K562 (cell line): Measurements from ENCODE around the gene SEC11A. TPM values are rescaled to one million over a fixed set of nuclear protein-coding genes. Genes with fewer than 3 reads are reported as not detected.

Experiments used
- ATAC-seq: fragments of 200-7000 bp; cut with Tn5 transposase; 3 replicates; pipeline ENCODE4 v1.9.1; 2020; ENCODE audit warnings: moderate library complexity
- BruUV-seq: library from RNA; stranded (reverse); fragments of 400-500 nt; replicated peaks from 2 replicates; lab custom pipeline; 2021; lab: Mats Ljungman, UMichigan
- CTCF ChIA-PET: fragments of 300-600 bp; formaldehyde crosslinking; extraction: SDS; loops from one replicate; lab custom pipeline; 2021; ENCODE audit warnings: low intra/inter-chr PET ratio; lab: Yijun Ruan, JAX
- POLR2A ChIA-PET: fragments of 300-600, 350-650 bp; sonication (Branson Sonifier 250); formaldehyde crosslinking; extraction: SDS; loops from one replicate; lab custom pipeline; 2021; ENCODE audit warnings: antibody characterized with exemption, inconsistent platforms; lab: Yijun Ruan, JAX
- DNase-seq, 4 experiments: peaks; one replicate each; pipeline versions ENCODE4 v3.0.0 to v3.0.0-alpha.2; 2011 to 2018; ENCODE audit warnings: low spot score in 3 of 4, mixed read lengths in 3 of 4; ENCODE audit errors: extremely low read depth in 1 of 4
- FAIRE-seq: peaks from 2 replicates; lab custom pipeline; 2011; peaks lifted over from hg19 to GRCh38; lab: Jason Lieb, UNC
- H2AFZ ChIP-seq: 2 replicates; pipeline ENCODE4 v1.6.0; 2011; ENCODE audit warnings: low read depth, low read length, control low read depth, inconsistent platforms
- H3K27ac ChIP-seq: fragments of 200-600 bp; 3 replicates; pipeline ENCODE4 v1.8.0; 2011; ENCODE audit warnings: low read depth, mild to moderate bottlenecking, control low read depth, inconsistent platforms, low read length, moderate library complexity, mixed read lengths; ENCODE audit errors: extremely low read depth
- H3K27me3 ChIP-seq, 2 experiments: fragments of 300-600 bp in 1 of 2; 2 replicates in 1 of 2; 3 replicates in 1 of 2; pipeline versions ENCODE4 v1.6.0 to v1.8.0; 2011; ENCODE audit warnings: inconsistent platforms in 2 of 2, low read length in 2 of 2, mild to moderate bottlenecking in 1 of 2, mixed read lengths in 1 of 2, moderate library complexity in 1 of 2; ENCODE audit not compliant: control insufficient read depth in 2 of 2, insufficient read depth in 2 of 2
- H3K36me3 ChIP-seq: fragments of 300-600 bp; 3 replicates; pipeline ENCODE4 v1.8.0; 2011; ENCODE audit warnings: mild to moderate bottlenecking, low read length, inconsistent platforms; ENCODE audit not compliant: control insufficient read depth, insufficient read depth
- H3K4me1 ChIP-seq, 2 experiments: fragments of 200-600 bp in 1 of 2; replicated peaks in 1 of 2; 2 replicates in 1 of 2; 3 replicates in 1 of 2; pipeline versions ENCODE4 v1.5.1 to v1.8.0; 2011; ENCODE audit warnings: inconsistent platforms in 2 of 2, low read length in 2 of 2, mild to moderate bottlenecking in 1 of 2, mixed read lengths in 1 of 2, moderate library complexity in 1 of 2; ENCODE audit not compliant: control insufficient read depth in 2 of 2, insufficient read depth in 2 of 2
- H3K4me2 ChIP-seq: 2 replicates; pipeline ENCODE4 v1.6.1; 2011; ENCODE audit warnings: low read length, control low read depth, inconsistent platforms, mixed read lengths; ENCODE audit not compliant: insufficient read depth
- H3K4me3 ChIP-seq: fragments of 200-600 bp; sonication (generic), shearing (Covaris generic); 2 replicates; pipeline ENCODE4 v1.5.1; 2016; ENCODE audit warnings: control low read depth, inconsistent platforms
- H3K79me2 ChIP-seq: fragments of 200-600 bp; 3 replicates; pipeline ENCODE4 v1.8.0; 2011; ENCODE audit warnings: low read length, inconsistent platforms; ENCODE audit not compliant: control insufficient read depth, insufficient read depth
- H3K9ac ChIP-seq, 2 experiments: 2 replicates each; pipeline versions ENCODE4 v1.6.0 to v1.6.1; 2011; ENCODE audit warnings: low read depth in 2 of 2, low read length in 2 of 2, control low read depth in 1 of 2, inconsistent platforms in 1 of 2, mild to moderate bottlenecking in 1 of 2, mixed read lengths in 1 of 2; ENCODE audit not compliant: insufficient read depth in 1 of 2
- H3K9me1 ChIP-seq: one replicate; pipeline ENCODE4 v1.6.0; 2011; ENCODE audit warnings: inconsistent platforms, mild to moderate bottlenecking, low read length, moderate library complexity; ENCODE audit not compliant: control insufficient read depth, insufficient read depth
- H3K9me3 ChIP-seq: replicated peaks from 2 replicates; pipeline ENCODE4 v1.5.1; 2011; ENCODE audit warnings: low read depth, low read length, inconsistent platforms; ENCODE audit not compliant: control insufficient read depth, insufficient read depth
- H4K20me1 ChIP-seq: replicated peaks from 2 replicates; pipeline ENCODE4 v1.6.1; 2011; ENCODE audit warnings: low read length, inconsistent platforms, mixed read lengths; ENCODE audit not compliant: control insufficient read depth, insufficient read depth
- ATF4 ChIP-seq: fragments of 450-650 bp; formaldehyde crosslinking; IDR thresholded peaks from 2 replicates; pipeline ENCODE4 v1.4.0; 2022; ENCODE audit warnings: mild to moderate bottlenecking, moderate library complexity
- BCL6 ChIP-seq: fragments of 250-450 bp; sonication (Bioruptor Pico); IDR thresholded peaks from 2 replicates; pipeline ENCODE4 v1.4.0; 2020
- CHD2 ChIP-seq: IDR thresholded peaks from 2 replicates; pipeline ENCODE4 v1.6.1; 2011; ENCODE audit warnings: low read depth, low read length
- PRPF4 ChIP-seq: fragments of 200-400 bp; formaldehyde crosslinking; IDR thresholded peaks from one replicate; pipeline ENCODE4 v1.6.1; 2017; ENCODE audit warnings: low read length, low read depth, mild to moderate bottlenecking; ENCODE audit not compliant: insufficient read depth, poor library complexity, severe bottlenecking
- ZNF41 ChIP-seq: fragments of 250-450 bp; sonication (Bioruptor Pico); conservative IDR thresholded peaks from 2 replicates; pipeline ENCODE4 v1.4.0; 2020; ENCODE audit warnings: mild to moderate bottlenecking
- WGBS: fragments of 100-300 bp; shearing (Covaris generic); methylation state at CpG from one replicate; pipeline ENCODE4 v1.1.6; 2016; ENCODE audit warnings: low coverage, mixed read lengths; ENCODE audit not compliant: insufficient coverage; ENCODE audit errors: missing lambda C conversion rate; 5-methylcytosine and 5-hydroxymethylcytosine counted together
- in situ Hi-C: fragments of 300-500 bp; cut with MboI; formaldehyde crosslinking; loops from 4 replicates; pipeline ENCODE4 v1.15.0; 2018; ENCODE audit warnings: inconsistent platforms, mixed read lengths
- intact Hi-C: fragments of 100-400 bp; cut with micrococcal nuclease; formaldehyde crosslinking; loops from 2 replicates; pipeline ENCODE4 v1.14.2; 2022
- polyA plus RNA-seq, 8 experiments: library from polyadenylated mRNA; depleted of rRNA in 4 of 8; stranded (reverse) in 5 of 8; unstranded in 3 of 8; fragments of >200 nt; fragmentation: Nextera tagmentation in 2 of 8; fragmentation: Illumina TruSeq in 1 of 8; extraction: Ambion mirVana in 2 of 8; extraction: Trizol in 1 of 8; gene quantifications; 2 replicates each; pipeline versions ENCODE4 v1.2.1 to v1.2.3, GENCODE V29; 2011 to 2014; ENCODE audit warnings: inconsistent platforms in 1 of 8, missing spikeins in 1 of 8
- total RNA-seq, 7 experiments: library from RNA; depleted of rRNA in 6 of 7; stranded (reverse); fragments of >200 nt in 6 of 7; fragmentation: Illumina TruSeq in 2 of 7; extraction: Trizol in 2 of 7; gene quantifications; 2 replicates each; pipeline versions ENCODE4 v1.2.1 to v1.2.3, GENCODE V29; 2011 to 2021; ENCODE audit warnings: low replicate concordance in 1 of 7
- TF ChIP-seq, protein P1 (sequence below): fragments of 250-450 bp; sonication (Bioruptor Pico); IDR thresholded peaks from 2 replicates; pipeline ENCODE4 v1.9.0; 2021; ENCODE audit warnings: mild to moderate bottlenecking, inconsistent platforms
- TF ChIP-seq, protein P2 (sequence below): fragments of 450-650 bp; formaldehyde crosslinking; IDR thresholded peaks from 2 replicates; pipeline ENCODE4 v1.4.0; 2020; ENCODE audit warnings: mild to moderate bottlenecking, moderate library complexity
- TF ChIP-seq, protein P3 (sequence below): fragments of 450-650 bp; IDR thresholded peaks from 2 replicates; pipeline ENCODE4 v1.6.1; 2018; ENCODE audit not compliant: partially characterized antibody
- TF ChIP-seq, protein P4 (sequence below): fragments of 250-450 bp; sonication (Bioruptor Pico); IDR thresholded peaks from 2 replicates; pipeline ENCODE4 v1.8.0; 2022; ENCODE audit warnings: inconsistent platforms, mild to moderate bottlenecking, moderate library complexity, borderline replicate concordance

The SEC11A gene
- total and polyA plus RNA-seq, 9 of the 15 experiments (the other 6 are each of a cell fraction or from before 2014, with no cell fraction given) = 175 to 310 (median 229) TPM

DNA sequence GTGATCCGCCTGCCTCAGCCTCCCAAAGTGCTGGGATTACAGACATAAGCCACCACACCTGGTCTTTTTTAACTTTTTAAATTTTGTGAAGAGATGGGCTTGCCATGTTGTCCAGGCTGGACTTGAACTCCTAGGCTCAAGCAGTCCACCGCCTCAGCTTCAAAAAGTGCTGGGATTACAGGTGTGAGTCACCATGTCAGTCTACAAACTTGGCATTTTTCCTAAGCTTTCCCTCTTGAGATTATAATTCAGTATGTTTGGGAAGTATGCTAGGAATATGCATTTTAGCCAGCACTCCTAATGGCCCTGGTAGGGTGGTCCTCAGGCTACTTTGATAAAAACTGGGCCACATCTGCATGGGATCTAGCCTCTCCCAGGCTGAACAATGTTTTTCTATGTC is 66.2 kb downstream of the SEC11A start:
- Histone ChIP-seq H3K4me3 (no peak overlapping the region), H2AFZ (no peak overlapping the region), H3K9me1 (peaks cover 9% of the 10 kb centered on the region), H3K27ac (no peak overlapping the region), H4K20me1 (no peaks in the 10 kb centered on the region; the same call in 1 of the 2 replicates), H3K4me1 (peaks cover 20 to 22% of the 10 kb centered on the region in 2 experiments; a peak in 4 of 5 replicates), H3K79me2 (peaks cover 17% of the 10 kb centered on the region), H3K27me3 (no peaks in the 10 kb centered on the region), H3K9ac (no peak overlapping the region), H3K9me3 (no peaks in the 10 kb centered on the region), H3K36me3 (peaks cover 70% of the 10 kb centered on the region), H3K4me2 (no peak overlapping the region)
- DNase-seq (no peak), ATAC-seq (no peak), FAIRE-seq (no peak)
- WGBS = 88% methylated on average over 2 of the region's 2 CpGs
- TF ChIP-seq PRPF4 (no peak), BCL6 (no peak), ATF4 (CRISPR knock-in tag) (no peak), CHD2 (no peak), ZNF41 (no peak)
- TF ChIP-seq, protein P1, sequence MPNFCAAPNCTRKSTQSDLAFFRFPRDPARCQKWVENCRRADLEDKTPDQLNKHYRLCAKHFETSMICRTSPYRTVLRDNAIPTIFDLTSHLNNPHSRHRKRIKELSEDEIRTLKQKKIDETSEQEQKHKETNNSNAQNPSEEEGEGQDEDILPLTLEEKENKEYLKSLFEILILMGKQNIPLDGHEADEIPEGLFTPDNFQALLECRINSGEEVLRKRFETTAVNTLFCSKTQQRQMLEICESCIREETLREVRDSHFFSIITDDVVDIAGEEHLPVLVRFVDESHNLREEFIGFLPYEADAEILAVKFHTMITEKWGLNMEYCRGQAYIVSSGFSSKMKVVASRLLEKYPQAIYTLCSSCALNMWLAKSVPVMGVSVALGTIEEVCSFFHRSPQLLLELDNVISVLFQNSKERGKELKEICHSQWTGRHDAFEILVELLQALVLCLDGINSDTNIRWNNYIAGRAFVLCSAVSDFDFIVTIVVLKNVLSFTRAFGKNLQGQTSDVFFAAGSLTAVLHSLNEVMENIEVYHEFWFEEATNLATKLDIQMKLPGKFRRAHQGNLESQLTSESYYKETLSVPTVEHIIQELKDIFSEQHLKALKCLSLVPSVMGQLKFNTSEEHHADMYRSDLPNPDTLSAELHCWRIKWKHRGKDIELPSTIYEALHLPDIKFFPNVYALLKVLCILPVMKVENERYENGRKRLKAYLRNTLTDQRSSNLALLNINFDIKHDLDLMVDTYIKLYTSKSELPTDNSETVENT (CRISPR knock-in tag) = no peak
- TF ChIP-seq, protein P2, sequence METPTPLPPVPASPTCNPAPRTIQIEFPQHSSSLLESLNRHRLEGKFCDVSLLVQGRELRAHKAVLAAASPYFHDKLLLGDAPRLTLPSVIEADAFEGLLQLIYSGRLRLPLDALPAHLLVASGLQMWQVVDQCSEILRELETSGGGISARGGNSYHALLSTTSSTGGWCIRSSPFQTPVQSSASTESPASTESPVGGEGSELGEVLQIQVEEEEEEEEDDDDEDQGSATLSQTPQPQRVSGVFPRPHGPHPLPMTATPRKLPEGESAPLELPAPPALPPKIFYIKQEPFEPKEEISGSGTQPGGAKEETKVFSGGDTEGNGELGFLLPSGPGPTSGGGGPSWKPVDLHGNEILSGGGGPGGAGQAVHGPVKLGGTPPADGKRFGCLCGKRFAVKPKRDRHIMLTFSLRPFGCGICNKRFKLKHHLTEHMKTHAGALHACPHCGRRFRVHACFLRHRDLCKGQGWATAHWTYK (CRISPR knock-in tag) = no peak
- TF ChIP-seq, protein P3, sequence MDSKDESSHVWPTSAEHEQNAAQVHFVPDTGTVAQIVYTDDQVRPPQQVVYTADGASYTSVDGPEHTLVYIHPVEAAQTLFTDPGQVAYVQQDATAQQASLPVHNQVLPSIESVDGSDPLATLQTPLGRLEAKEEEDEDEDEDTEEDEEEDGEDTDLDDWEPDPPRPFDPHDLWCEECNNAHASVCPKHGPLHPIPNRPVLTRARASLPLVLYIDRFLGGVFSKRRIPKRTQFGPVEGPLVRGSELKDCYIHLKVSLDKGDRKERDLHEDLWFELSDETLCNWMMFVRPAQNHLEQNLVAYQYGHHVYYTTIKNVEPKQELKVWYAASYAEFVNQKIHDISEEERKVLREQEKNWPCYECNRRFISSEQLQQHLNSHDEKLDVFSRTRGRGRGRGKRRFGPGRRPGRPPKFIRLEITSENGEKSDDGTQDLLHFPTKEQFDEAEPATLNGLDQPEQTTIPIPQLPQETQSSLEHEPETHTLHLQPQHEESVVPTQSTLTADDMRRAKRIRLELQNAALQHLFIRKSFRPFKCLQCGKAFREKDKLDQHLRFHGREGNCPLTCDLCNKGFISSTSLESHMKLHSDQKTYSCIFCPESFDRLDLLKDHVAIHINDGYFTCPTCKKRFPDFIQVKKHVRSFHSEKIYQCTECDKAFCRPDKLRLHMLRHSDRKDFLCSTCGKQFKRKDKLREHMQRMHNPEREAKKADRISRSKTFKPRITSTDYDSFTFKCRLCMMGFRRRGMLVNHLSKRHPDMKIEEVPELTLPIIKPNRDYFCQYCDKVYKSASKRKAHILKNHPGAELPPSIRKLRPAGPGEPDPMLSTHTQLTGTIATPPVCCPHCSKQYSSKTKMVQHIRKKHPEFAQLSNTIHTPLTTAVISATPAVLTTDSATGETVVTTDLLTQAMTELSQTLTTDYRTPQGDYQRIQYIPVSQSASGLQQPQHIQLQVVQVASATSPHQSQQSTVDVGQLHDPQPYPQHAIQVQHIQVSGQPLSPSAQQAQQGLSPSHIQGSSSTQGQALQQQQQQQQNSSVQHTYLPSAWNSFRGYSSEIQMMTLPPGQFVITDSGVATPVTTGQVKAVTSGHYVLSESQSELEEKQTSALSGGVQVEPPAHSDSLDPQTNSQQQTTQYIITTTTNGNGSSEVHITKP = no peak
- TF ChIP-seq, protein P4, sequence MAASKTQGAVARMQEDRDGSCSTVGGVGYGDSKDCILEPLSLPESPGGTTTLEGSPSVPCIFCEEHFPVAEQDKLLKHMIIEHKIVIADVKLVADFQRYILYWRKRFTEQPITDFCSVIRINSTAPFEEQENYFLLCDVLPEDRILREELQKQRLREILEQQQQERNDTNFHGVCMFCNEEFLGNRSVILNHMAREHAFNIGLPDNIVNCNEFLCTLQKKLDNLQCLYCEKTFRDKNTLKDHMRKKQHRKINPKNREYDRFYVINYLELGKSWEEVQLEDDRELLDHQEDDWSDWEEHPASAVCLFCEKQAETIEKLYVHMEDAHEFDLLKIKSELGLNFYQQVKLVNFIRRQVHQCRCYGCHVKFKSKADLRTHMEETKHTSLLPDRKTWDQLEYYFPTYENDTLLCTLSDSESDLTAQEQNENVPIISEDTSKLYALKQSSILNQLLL (CRISPR knock-in tag) = no peak
- CTCF ChIA-PET = no interaction called here
- POLR2A ChIA-PET = interaction anchor here (1.6 to 2.5 kb wide), 2 partner anchors 12 to 18 kb away, joined by 5 to 11 read pairs; no protein-coding TSS in a partner anchor
- BruUV-seq = no TSS peak
- in situ Hi-C loops = no loop called here
- intact Hi-C loops = no loop called here
